Measurements from ENCODE around the gene APC.

DNA sequence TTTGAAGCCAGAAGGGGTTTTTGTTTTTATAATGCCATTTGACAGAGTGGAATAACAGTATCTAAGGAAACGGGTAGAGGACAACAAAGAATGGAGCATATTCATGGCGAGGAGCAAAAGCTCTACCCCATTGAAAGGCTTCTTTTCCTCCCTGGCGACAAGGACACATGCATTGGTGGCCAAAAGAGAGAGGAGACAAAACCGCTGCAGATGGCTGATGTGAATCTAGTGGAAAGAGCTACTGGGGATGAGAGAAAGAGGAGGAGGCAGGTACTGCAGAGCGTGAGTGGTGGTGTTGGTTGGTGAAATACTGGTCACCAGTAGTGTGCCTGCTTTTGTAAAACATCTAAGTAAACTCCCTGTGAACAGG is 491 bp downstream of the APC start:
- TF ChIP-seq MZF1 (tag by site-specific recombination; IDR thresholded peaks at IDR 0.05; ENCODE audit: borderline replicate concordance), result no peak
- no peak for TF ChIP-seq ZNF843 (tag by site-specific recombination; IDR thresholded peaks at IDR 0.05)
- no peak for TF ChIP-seq ZBTB20 (tag by site-specific recombination; IDR thresholded peaks at IDR 0.05)
- no peak for TF ChIP-seq CTCF (tag by site-specific recombination; IDR thresholded peaks at IDR 0.05)
- no peak for TF ChIP-seq HOXD13 (CRISPR knock-in tag; IDR thresholded peaks at IDR 0.05; ENCODE audit: borderline replicate concordance)
- no peak for TF ChIP-seq SP7 (tag by site-specific recombination; IDR thresholded peaks at IDR 0.05)
- TF ChIP-seq, protein P1, sequence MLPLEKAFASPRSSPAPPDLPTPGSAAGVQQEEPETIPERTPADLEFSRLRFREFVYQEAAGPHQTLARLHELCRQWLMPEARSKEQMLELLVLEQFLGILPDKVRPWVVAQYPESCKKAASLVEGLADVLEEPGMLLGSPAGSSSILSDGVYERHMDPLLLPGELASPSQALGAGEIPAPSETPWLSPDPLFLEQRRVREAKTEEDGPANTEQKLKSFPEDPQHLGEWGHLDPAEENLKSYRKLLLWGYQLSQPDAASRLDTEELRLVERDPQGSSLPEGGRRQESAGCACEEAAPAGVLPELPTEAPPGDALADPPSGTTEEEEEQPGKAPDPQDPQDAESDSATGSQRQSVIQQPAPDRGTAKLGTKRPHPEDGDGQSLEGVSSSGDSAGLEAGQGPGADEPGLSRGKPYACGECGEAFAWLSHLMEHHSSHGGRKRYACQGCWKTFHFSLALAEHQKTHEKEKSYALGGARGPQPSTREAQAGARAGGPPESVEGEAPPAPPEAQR (tag by site-specific recombination; IDR thresholded peaks at IDR 0.05), result no peak
